HG03175 (cell line): ENCODE measurements around the gene DEK.

Experiments used
- ATAC-seq: cut with Tn5 transposase; IDR thresholded peaks from one replicate; pipeline ENCODE4 v1.9.1; 2021; ENCODE audit warnings: mild to moderate bottlenecking, moderate library complexity; ENCODE audit not compliant: unreplicated experiment

Gene DEK

DNA sequence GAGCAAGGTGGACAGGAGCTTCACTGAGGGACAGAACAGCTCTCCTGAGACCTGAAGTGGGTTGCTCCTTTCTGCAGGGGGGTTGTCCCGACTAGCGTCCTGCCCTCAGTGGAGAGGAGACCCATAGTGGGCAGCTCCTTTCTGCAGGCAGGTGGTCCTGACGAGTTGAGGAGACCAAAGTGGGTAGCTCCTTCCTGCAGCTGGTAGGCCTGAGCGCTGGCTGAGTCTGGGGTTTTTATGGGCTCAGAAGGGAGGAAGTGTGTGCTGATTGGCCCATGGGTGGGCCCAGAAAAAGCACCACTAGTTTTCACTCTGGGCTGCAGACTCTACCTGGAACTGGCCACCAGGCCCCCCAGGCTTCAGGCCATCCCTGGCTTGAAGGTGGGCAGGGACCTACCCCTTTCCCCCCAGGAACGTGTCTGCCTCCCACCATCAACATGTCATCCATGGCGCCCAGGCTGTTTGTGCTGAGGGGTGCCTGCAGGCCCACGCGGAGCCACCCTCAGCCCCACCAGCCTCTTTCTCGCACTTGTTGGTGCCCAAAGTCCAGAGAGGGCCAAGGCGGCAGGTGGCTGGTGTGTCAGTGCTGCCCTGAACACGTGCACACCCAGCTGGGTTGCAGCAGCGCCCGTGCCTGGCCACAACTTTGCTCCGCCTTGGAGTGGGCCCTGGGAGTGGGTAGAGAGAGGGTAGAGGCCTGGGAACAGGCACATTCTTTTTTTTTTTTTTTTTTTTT, 1.6 kb upstream of the DEK start:
- no peak for ATAC-seq

DNA sequence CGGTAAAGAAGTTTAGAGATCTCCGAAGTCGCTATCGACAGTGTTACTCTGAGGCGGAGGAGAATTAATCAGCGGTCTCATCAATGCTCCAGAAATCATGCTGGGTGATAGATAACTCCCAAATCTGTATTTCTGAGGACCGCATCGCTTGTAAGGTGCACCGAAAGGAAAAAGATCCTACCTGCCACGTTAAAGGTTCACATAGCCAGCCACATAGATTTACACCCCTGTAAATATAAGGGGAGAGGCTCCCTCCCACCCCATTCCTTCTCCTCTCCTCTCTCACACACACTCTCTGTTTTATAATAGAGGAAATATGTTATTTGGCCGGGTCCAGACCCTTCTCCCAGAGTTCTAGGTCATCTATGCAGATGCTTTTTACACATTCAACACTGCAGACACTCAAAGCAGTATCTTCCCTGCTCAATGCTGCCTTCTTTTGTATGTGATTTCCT, 620 bp upstream of the DEK start:
- ATAC-seq, result no peak

DNA sequence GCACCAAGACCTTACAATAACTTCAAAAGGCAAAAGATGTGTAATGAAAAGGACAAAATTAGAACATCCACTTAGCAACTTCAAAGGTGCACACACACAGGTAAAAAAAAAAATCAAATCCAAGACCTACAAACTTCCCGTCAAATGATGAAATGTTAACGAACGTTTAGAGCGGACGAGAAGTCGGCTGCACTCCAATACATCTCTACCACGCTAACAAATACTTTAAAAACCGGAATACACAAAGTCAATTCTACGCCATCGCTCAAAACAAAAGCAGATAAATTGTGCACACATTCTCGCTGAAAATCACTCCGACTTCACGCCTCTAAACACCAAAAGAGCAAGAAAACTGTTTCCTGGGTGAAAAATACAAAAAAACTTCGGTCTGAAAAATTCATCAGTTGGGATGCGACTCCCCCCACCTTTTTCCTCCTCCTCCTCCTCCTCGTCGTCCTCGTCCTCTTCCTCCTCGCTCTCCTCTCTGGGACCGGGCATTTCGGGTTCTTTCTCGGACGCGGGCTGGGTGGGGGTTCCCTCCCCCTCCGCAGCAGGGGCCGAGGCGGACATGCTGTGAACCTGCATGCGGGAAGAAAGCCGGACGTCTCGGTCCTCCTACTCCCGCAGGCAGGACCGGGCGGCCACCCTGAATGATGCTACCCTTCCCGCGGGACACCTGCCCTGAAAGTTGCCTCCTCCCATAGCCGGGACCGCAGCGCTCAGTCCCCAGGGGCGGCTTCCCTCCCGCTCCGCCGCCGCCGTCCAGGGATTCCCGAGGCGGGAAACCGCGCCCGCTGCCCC, 712 bp downstream of the DEK start:
- peak; percentile 7 for ATAC-seq

DNA sequence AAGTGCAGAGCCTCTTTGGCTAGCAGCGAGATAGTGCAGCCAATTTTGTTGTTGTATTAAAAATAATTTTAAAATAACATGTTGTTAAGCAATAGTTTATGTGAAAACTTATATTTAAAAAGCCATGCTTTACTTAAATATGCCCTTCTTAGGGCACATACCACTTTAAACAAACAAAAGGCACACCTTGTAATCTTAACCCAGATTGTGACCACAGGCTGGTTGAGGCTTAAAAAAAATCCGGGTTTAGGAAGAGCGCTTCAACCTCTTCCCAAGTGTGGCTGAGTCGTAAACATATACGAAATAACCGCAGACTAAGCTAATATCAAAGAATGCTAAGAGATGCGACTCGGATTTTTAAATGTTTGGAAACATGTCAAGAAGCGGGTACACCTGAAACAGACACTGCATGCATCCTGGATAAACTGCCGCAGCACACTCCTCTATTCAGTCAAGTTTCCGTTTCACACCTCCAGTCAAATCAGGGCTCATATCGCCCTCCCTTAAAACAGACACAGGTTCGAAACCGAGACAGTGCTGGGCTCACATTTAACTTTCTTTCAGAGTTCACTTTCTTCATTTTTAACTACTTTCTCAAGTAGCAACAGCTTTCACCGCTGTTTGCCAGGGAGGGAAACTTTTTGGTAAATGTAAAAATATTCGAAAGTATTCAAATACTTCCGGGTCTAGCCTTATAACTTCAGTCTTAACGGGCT, 1.5 kb downstream of the DEK start:
- peak; percentile 61 for ATAC-seq

DNA sequence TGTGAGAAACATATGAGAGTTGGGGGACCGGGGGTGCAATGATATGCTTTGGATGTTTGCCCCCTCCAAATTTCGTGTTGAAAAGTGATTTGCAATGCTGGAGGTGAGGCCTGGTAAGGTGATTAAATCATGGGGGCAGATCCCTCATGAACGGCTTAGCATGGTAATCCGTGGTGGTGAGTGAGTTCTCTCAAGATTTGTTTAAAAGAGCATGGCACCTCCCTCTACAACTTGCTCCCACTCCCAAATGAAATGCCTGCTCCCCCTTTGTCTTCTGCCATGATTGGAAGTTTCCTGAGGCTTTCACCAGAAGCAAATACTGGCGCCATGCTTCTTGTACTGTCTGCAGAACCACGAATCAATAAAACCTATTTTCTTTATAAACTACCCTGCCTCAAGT, 2.5 kb downstream of the DEK start:
- no peak for ATAC-seq

DNA sequence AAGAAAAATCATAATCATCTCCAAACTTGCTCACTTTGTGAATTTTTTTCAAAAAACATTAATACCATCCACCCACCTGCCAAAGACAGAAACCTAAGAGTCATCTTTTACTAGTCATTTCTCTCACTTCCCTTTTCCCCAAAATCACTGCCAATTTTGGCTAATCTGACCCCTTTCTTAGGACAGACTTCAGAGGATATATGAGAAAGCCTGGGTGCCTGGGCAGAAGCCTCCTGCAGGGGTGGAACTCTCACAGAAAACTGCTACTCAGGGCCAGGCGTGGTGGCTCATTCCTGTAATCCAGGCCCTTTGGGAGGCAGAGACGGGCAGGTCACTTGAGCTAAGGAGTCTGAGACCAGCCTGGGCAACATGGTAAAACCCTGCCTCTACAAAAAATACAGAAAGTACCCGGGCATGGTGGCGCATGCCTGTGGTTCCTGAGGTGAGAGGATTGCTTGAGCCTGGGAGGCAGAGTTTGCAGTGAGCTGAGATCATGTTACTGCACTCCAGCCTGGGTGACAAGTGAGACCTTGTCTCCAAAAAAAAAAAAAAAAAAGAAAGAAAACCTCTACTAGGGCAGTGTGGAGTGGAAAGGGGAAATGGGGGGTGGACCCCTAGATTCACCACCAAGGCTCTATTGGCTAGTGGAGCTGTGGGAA, 3.8 kb downstream of the DEK start:
- peak; percentile 42 for ATAC-seq

DNA sequence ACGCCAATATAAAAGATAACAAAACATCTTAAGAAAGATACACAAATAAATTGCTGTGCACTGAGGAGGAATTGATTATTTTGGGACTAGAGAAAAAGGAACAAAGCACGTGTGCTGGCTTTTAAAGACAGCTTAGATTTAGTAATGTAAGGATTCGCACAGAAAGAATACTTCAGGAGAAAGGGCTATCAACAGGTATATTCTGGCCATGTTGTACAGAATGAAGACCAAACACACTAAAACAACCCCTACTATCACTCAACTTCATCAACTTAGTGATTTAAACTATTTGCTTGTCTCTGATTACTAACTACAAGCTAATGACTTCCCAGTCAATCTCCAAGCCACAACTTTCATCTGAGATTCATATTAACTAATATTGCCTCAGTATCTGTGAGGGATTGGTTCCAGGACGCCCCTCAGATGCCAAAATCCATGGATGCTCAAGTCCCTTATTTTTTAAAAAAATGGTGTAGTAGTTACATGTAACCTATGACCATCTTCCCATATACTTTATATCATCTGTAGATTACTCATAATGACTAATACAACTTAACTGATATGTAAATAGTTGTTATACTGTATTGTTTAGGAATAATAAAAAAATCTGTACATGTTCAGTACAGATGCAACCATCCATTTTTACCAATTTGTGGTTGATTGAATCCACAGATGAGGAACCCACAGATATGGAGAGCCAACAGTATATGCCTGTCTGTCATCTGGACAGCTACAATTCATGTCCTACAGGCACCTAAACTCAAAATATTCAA, 4.5 kb downstream of the DEK start:
- no peak for ATAC-seq

DNA sequence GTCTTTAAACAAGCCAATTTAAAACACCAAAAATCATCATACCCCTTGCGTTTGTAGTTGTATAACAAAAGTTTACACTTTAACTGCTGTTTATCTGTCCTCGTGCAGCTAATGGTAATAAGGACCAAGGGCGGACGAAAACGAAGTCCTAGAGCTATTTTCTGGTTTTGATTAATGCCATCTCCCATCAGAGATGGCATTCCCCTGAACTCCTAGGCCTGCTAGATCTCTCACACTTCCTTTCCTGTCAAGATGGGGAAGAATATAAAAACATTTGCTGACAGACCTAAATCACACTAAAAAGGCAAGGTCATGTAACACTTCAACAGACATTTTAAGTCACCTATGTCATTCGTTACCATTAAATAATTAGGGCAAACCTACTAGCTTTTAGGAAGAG, 9.5 kb downstream of the DEK start:
- no peak for ATAC-seq

DNA sequence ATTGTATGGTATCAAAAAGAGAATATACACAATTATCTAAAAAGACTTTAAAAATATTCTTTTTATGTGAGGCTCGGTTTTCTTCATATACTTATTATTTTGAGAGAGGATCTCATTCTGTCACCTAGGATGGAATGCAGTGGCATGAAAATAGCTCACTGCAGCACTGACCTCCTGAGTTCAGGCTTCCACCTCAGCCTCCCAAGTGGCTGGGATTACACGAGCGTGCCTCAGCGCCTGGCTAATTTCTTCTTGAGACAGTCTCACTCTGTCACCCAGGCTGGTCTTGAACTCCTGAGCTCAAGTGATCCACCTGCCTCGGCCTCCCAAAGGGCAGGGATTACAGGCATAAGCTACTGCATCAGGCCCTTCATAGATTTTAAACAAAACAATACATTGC, 10.7 kb downstream of the DEK start:
- no peak for ATAC-seq

DNA sequence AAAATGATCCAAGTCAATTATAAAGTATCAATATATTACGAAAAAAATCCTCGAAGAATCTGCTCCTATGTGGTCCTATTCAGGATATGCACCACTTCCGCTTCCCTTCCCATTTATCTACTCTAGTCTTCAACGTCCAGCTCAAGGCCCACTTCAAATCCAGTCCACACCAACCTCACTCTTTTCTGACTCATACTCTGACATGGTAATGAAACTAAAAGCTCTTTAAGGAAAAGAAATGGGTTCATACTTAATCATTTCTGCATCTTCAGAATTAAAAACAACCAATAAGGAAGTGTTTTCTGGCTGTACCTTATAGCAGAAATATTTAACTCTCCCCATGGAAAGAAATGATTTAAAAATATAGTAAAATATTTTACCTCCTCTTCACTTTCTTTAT, 15.1 kb downstream of the DEK start:
- no peak for ATAC-seq

DNA sequence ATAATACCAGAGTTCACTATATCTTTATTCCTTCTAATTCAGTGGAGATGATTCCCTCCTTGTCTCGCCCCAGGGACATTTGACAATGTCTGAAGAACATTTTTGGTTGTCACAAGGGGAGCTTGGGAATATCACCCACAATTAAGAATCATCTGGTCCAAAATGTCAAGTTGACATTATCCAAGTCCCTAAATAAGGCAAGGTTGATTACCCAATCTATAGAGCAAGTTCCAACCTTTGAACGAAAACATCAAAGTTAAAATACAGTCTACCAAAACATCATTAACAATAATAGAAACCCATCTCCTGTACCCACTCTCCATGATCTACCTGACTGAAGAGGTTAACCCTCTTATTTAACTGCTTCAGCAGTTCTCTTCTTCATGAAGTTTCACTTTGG, 15.6 kb downstream of the DEK start:
- ATAC-seq, result no peak

DNA sequence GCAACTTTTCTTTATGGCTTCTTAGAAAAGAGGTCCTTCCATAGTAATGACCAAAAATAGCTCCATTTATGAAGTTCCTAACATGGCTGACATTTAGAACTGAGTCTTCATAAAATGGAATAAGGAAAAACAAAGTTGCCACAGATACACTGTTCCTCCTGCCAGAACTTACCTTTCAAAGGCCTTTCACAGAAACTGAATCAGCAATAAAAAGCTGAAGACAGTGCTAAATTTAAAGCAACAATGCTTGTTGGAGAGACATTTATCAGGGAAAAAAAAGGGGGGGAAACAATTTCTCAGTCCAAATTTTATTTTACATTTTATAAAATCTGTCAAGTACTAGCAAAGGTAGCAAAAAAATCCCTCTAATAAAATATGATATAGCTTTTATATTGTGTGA, 17.3 kb downstream of the DEK start:
- no peak for ATAC-seq

DNA sequence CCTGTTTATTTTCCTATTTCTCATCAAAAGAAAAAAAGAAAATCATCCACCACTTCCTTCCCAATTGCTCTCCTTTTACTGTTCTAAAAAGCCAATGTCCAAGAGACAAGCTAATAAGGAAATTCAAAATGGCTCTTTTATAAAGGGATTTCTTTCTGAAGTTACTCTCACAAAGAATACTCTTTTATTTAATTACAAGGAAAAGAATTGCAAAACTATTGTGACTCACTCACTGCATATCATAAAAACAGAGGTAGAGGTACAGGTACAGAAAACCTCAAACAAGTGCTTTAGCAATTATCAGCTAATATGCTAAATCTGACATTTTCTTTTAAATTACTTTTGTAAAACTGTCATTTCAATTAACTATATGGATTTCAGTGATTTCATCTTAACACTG, 18.1 kb downstream of the DEK start:
- no peak for ATAC-seq

DNA sequence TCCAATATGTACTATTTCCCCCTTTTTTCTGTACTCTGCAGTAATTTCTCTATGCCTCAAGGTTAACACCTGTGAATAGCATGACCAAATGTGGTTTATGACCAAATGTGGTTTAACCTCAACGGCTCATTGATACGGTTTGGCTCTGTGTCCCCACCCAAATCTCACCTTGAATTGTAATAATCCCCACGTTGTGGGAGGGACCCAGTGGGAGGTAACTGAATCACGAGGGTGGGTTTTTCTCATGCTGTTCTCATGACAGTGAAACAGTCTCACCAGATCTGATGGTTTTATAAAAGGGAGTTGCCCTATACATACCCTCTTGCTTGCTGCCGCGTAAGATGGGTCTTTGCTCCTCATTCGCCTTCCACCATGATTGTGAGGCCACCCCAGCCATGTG, 18.7 kb downstream of the DEK start:
- ATAC-seq, result peak; percentile 47

DNA sequence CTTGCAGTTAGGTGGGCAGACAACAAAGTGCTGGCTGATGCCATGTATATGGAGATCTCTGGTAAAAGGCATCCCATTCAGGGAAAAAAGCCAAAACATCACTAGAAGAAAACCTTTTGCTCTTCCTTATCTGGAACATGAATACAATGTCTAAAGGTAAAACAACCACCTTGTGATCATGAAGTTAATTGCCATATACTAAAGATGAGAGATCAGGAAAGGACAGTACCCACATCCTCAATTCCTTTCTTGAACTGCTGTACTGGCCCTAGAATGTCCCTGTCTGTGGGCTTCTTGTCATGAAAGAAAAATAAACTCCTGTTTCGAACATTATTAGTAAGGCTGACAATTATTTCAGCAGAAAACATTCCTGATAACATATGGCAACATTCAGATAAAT, 19.3 kb downstream of the DEK start:
- no peak for ATAC-seq

DNA sequence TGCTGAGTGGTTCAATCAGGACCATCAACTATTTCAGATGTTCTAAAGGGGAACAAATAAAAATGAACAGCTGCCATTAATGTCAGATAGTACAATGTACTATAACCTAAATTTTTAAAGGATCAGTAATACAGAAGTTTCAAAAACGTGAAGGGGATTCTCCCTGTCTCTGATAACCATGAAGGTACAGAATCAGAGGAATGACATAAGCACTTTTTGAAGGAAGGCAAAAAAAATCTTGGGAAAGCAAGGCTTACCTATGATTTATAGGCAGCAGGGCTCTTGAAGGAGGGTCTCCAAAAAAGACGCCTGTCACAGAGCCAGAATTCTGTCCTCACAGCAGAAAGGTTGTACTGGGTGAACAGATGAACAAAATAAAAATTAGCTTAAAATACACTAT, 20.1 kb downstream of the DEK start:
- ATAC-seq, result no peak

DNA sequence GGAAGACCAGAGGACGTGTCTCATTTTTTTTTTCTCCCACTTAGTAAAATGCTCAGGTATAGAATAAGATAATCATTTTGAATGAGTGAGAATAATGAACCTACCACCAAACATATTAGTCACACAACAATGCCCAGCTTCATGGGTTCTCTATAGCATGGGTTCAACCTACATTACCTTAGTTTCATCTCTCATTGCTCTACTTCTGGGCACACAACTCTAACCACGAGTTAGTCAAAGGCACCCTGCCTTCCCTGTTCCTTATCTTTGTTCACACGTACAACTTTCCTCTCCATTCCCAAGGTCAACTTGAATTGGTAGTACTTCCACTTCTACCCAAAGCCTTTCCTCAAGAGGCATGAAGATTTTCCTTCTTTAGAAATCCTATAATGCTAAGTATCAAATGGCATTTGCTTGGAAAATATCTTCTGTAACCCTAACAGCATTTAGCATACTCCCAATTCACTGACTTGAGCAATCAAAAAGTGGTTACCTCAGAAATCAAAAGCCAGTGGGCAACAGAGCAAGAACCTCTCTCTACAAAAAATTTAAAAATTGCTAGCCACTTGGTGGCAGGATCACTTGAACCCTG, 20.9 kb downstream of the DEK start:
- ATAC-seq, result no peak

DNA sequence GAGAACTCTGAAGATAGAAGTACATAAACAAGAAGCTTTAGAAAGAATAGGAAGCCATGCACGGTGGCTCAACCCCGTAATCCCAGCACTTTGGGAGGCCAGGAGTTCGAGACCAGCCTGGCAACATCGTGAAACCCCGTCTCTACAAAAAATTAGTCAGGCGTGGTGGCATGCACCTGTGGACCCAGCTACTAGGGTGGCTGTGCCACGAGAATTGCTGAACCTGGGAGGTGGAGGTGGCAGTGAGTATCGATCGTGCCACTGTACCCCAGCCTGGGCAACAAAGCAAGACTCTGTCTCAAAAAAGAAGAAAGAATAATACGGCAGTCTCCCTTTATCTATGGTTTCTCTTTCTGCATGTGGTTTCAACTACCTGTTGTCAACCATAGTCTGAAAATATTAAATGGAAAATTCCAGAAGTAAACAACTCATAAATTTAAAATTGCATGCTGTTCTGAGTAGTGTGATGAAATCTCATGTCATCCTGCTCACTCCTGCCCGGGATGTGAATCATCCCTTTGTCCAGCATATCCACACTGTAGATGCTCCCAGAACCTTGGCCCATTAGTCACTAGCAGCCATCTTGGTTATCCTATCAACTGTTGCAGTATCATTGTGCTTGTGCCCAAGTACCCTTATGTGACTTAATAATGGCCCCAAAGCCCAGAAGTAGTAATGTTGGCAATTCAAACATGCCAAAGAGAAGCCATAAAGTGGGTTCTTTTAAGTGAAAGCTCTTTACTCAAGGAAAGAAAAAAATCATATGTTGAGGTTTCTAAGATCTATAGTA, 22.1 kb downstream of the DEK start:
- no peak for ATAC-seq
